GM13976 (cell line): ENCODE data around the gene GADL1.

ENCODE experiments used
- DNase-seq: peaks from one replicate; pipeline ENCODE4 v3.0.0; 2012; ENCODE audit warnings: low spot score
- CTCF ChIP-seq: IDR thresholded peaks from 2 replicates; pipeline ENCODE4 v1.5.1; 2012; ENCODE audit warnings: borderline replicate concordance, mild to moderate bottlenecking; ENCODE audit not compliant: insufficient read depth; ENCODE audit errors: extremely low read depth, missing control alignments, control extremely low read depth
- in situ Hi-C: fragments of 300-500 bp; cut with MboI; formaldehyde crosslinking; loops from one replicate; pipeline ENCODE4 v1.12.0; 2022; ENCODE audit warnings: low sequenced_read_pairs, mixed read lengths, inconsistent platforms; ENCODE audit not compliant: unreplicated experiment

Gene GADL1

GRCh38 chr3:30702828-30703397 is 191.5 kb downstream of the GADL1 start:
- in situ Hi-C loops: no loop called here
- TF ChIP-seq CTCF: no peak
- DNase-seq: no peak

GRCh38 chr3:30702038-30702827 is 192.2 kb downstream of the GADL1 start:
- TF ChIP-seq CTCF: no peak
- no peak for DNase-seq
- in situ Hi-C loops: no loop called here

- TF ChIP-seq CTCF: no peak
- no peak for DNase-seq
- in situ Hi-C loops: no loop called here
Observed at GRCh38 chr3:30700702-30701321, 193.6 kb downstream of the GADL1 start.

DNA sequence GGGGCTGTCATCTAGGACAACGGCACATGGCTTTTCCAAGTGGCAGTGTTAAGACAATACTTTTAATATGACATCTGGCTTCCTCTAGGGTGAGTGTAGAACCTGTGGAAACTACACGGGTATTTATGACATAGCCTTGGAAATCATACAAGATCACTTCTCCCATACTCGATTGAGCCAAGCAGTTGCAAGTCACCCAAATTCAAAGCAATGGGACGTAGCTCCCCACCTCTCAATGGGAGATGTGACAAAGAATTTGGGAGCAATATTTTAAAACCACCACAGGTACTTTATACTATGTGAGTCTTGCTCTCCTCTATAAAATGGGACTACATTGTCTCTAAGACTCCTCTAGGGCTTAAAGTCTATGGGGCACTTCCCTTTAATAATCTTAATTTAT is 194.5 kb downstream of the GADL1 start:
- in situ Hi-C loops: loop anchor here (25.0 kb wide), 1 partner anchor 488 kb away; no protein-coding TSS in a partner anchor
- DNase-seq: no peak
- no peak for TF ChIP-seq CTCF

DNA sequence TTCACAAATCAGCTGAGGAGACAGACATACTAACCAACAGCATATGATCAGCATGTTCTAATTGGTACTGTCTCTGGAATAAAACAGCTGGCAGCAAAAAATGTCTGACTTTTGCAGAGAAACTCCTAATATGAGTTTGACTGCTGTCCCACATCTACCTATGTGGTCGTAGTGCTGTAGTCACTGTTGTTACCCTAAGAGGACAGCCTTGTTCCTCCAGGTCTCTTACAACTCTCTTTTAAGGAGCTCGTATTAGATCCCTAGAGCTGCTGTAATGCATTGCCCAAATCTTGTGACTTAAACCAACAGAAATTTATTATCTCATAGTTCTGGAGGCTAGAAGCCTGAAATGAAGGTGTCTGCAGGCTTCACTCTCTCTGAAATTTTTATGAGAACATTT is 195.9 kb downstream of the GADL1 start:
- no peak for TF ChIP-seq CTCF
- in situ Hi-C loops: loop anchor here (25.0 kb wide), 1 partner anchor 486 kb away; no protein-coding TSS in a partner anchor
- no peak for DNase-seq

GRCh38 chr3:30696896-30697295 is 197.6 kb downstream of the GADL1 start:
- DNase-seq: no peak
- in situ Hi-C loops: loop anchor here (25.0 kb wide), 1 partner anchor 485 kb away; no protein-coding TSS in a partner anchor
- TF ChIP-seq CTCF: no peak
